Hepatocyte (in vitro differentiated cells): Measurements from ENCODE around the gene NR2F6. TPM values are rescaled to one million over a fixed set of nuclear protein-coding genes. Genes with fewer than 3 reads are reported as not detected.
"Not testable (repeated sequence)": the region's sequence is repeated elsewhere in the genome, so short reads cannot be mapped to it uniquely, and the experiment has no call there.

Source experiments
- DNase-seq: peaks from one replicate; pipeline ENCODE4 v3.0.0-alpha.2; 2016; ENCODE audit warnings: low spot score
- H2AFZ ChIP-seq: fragments of 200-600 bp; sonication (generic); 2 replicates; pipeline ENCODE4 v1.6.0; 2016; ENCODE audit warnings: antibody characterized with exemption, mild to moderate bottlenecking
- H3K27ac ChIP-seq: fragments of 200-600 bp; sonication (generic); 2 replicates; pipeline ENCODE4 v1.5.1; 2016; ENCODE audit warnings: mild to moderate bottlenecking
- H3K27me3 ChIP-seq: fragments of 200-600 bp; sonication (generic); 2 replicates; pipeline ENCODE4 v1.6.1; 2016
- H3K36me3 ChIP-seq: fragments of 200-600 bp; sonication (generic); replicated peaks from 2 replicates; pipeline ENCODE4 v1.5.1; 2016; ENCODE audit warnings: low read depth; ENCODE audit not compliant: insufficient read depth
- H3K4me1 ChIP-seq: fragments of 200-600 bp; sonication (generic); 2 replicates; pipeline ENCODE4 v1.5.1; 2016; ENCODE audit warnings: mild to moderate bottlenecking, moderate library complexity; ENCODE audit not compliant: insufficient read depth
- H3K4me2 ChIP-seq: fragments of 200-600 bp; sonication (generic); 2 replicates; pipeline ENCODE4 v1.6.0; 2016
- H3K4me3 ChIP-seq: fragments of 200-600 bp; sonication (generic); 2 replicates; pipeline ENCODE4 v1.5.1; 2016; ENCODE audit warnings: mild to moderate bottlenecking
- H3K79me2 ChIP-seq: fragments of 200-600 bp; sonication (generic); 2 replicates; pipeline ENCODE4 v1.6.0; 2017; ENCODE audit warnings: mild to moderate bottlenecking
- H3K9me2 ChIP-seq: fragments of 200-600 bp; sonication (generic); replicated peaks from 2 replicates; pipeline ENCODE4 v1.6.0; 2017; ENCODE audit warnings: mild to moderate bottlenecking; ENCODE audit not compliant: insufficient read depth
- H3K9me3 ChIP-seq: fragments of 200-600 bp; sonication (generic); 2 replicates; pipeline ENCODE4 v1.5.1; 2016; ENCODE audit warnings: low read depth, mild to moderate bottlenecking
- H4K20me1 ChIP-seq: fragments of 200-600 bp; sonication (generic); 2 replicates; pipeline ENCODE4 v1.6.0; 2016; ENCODE audit warnings: mild to moderate bottlenecking; ENCODE audit not compliant: insufficient read depth, poor library complexity, severe bottlenecking
- CTCF ChIP-seq: fragments of 200-600 bp; sonication (generic); IDR thresholded peaks from 2 replicates; pipeline ENCODE4 v1.5.1; 2016; ENCODE audit warnings: antibody characterized with exemption, mild to moderate bottlenecking; ENCODE audit not compliant: poor library complexity
- EZH2 ChIP-seq: fragments of 200-600 bp; sonication (generic); IDR thresholded peaks from 2 replicates; pipeline ENCODE4 v1.6.1; 2016; ENCODE audit warnings: antibody characterized with exemption, mild to moderate bottlenecking, borderline replicate concordance
- EZH2phosphoT487 ChIP-seq: fragments of 200-600 bp; sonication (generic); IDR thresholded peaks from one replicate; pipeline ENCODE4 v1.6.1; 2018; ENCODE audit warnings: antibody characterized with exemption, mild to moderate bottlenecking, low read depth, moderate library complexity; ENCODE audit not compliant: unreplicated experiment, severe bottlenecking
- WGBS: methylation state at CpG from one replicate; pipeline ENCODE4 v1.1.6; 2016; ENCODE audit warnings: low lambda C conversion rate; ENCODE audit errors: missing lambda C conversion rate; 5-methylcytosine and 5-hydroxymethylcytosine counted together
- polyA plus RNA-seq: library from polyadenylated mRNA; unstranded; fragments of >200 nt; fragmentation: Nextera tagmentation; extraction: Ambion mirVana; gene quantifications from 2 replicates; pipeline ENCODE4 v1.2.1, GENCODE V29; 2016
- total RNA-seq: library from RNA; depleted of rRNA; stranded (reverse); fragments of >200 nt; gene quantifications from 2 replicates; pipeline ENCODE4 v1.2.3, GENCODE V29; 2014

The NR2F6 gene
- total and polyA plus RNA-seq, 2 experiments from 2014 or later = 116 to 169 TPM

GRCh38 chr19:17275441-17276175, 29.9 kb upstream of the NR2F6 start:
- Histone ChIP-seq H3K9me2 (no peaks in the 10 kb centered on the region), H3K4me1 (no peaks in the 10 kb centered on the region), H3K4me3 (no peak overlapping the region), H2AFZ (no peak overlapping the region), H3K27me3 (no peaks in the 10 kb centered on the region), H3K36me3 (no peaks in the 10 kb centered on the region), H4K20me1 (no peaks in the 10 kb centered on the region), H3K79me2 (no peaks in the 10 kb centered on the region), H3K4me2 (no peak overlapping the region), H3K9me3 (no peaks in the 10 kb centered on the region), H3K27ac (no peak overlapping the region)
- no peak for DNase-seq
- 96% methylated on average over 19 of the region's 19 CpGs for WGBS
- TF ChIP-seq CTCF = no peak
- no peak for TF ChIP-seq EZH2
- no peak for TF ChIP-seq EZH2phosphoT487

- H3K79me2 ChIP-seq, H4K20me1 ChIP-seq, H3K4me2 ChIP-seq, H3K27ac ChIP-seq, H3K27me3 ChIP-seq, H3K9me2 ChIP-seq, H3K4me3 ChIP-seq, H3K9me3 ChIP-seq, H2AFZ ChIP-seq, DNase-seq, H3K36me3 ChIP-seq, H3K4me1 ChIP-seq: not testable (repeated sequence)
- WGBS = 96% methylated on average over 3 of the region's 3 CpGs
Measured at GRCh38 chr19:17274892-17275291, 29.2 kb upstream of the NR2F6 start.

DNA sequence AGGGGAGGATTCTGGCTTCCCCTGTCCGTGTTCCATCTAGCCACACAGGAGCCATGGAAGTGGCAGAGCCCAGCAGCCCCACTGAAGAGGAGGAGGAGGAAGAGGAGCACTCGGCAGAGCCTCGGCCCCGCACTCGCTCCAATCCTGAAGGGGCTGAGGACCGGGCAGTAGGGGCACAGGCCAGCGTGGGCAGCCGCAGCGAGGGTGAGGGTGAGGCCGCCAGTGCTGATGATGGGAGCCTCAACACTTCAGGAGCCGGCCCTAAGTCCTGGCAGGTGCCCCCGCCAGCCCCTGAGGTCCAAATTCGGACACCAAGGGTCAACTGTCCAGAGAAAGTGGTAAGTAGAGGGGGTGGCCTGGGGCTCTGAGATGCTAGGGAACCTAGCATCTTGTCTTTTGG, 23.0 kb upstream of the NR2F6 start:
- no peak for DNase-seq
- 97% methylated on average over 13 of the region's 13 CpGs for WGBS
- peak overlapping the region; percentile 92 for H3K4me2 ChIP-seq
- no peak overlapping the region for H3K27ac ChIP-seq
- no peaks in the 10 kb centered on the region for H3K27me3 ChIP-seq
- H3K36me3 ChIP-seq = no peaks in the 10 kb centered on the region
- H3K4me1 ChIP-seq = peaks cover 4% of the 10 kb centered on the region
- no peak overlapping the region for H2AFZ ChIP-seq
- no peaks in the 10 kb centered on the region for H3K9me2 ChIP-seq
- H4K20me1 ChIP-seq = no peaks in the 10 kb centered on the region
- H3K4me3 ChIP-seq = no peak overlapping the region
- TF ChIP-seq EZH2phosphoT487 (no peak), EZH2 (no peak), CTCF (no peak)
- H3K9me3 ChIP-seq = no peaks in the 10 kb centered on the region
- peaks cover 12% of the 10 kb centered on the region for H3K79me2 ChIP-seq

- peak within 1 kb of the TSS; percentile 92 for H3K4me2 ChIP-seq
- H3K36me3 ChIP-seq = no peaks in the 10 kb centered on the region
- peak within 1 kb of the TSS; percentile 34 for H3K4me3 ChIP-seq
- peak within 1 kb of the TSS; percentile 18 for H3K27ac ChIP-seq
- no peaks in the 10 kb centered on the region for H3K27me3 ChIP-seq
- no peaks in the 10 kb centered on the region for H3K9me2 ChIP-seq
- H3K79me2 ChIP-seq = peaks cover 12% of the 10 kb centered on the region
- peak within 1 kb of the TSS; percentile 38 for H2AFZ ChIP-seq
- H3K9me3 ChIP-seq = no peaks in the 10 kb centered on the region
- WGBS = 1% methylated on average over 27 of the region's 27 CpGs
- H3K4me1 ChIP-seq = peaks cover 4% of the 10 kb centered on the region
- H4K20me1 ChIP-seq = no peaks in the 10 kb centered on the region
- peak; percentile 97 for DNase-seq
- TF ChIP-seq CTCF (no peak), EZH2 (no peak), EZH2phosphoT487 (no peak)
Measured at GRCh38 chr19:17266975-17267788, 21.5 kb upstream of the NR2F6 start, which contains the start of gene BABAM1. TSS of gene BABAM1 (plus strand) at chr19:17267443. CDS start at chr19:17268807, 1,364 bp downstream.
